Measurements from ENCODE around the gene PLAC8.

DNA sequence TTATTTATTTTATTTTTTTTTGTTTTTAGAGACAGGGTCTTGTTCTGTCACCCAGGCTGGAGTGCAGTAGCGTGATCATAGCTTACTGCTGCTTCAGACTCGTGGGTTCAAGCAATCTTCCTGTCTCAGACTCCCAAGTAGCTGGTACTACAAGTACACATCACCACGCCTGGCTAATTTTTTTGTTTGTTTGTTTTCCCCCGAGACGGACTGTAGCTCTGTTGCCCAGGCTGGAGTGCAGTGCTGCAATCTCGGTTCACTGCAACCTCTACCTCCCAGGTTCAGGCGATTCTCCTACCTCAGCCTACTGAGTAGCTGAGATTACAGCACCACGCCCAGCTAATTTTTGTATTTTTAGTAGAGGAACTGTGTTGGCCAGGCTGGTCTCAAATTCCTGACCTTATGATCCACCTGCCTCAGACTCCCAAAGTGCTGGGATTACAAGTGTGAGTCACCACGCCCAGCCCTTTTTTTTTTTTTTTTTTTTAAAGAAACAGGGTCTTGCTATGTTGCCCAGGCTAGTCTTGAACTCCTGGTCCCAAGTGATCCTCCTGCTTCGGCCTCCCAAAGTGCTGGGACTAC, 47.4 kb downstream of the PLAC8 start:
- TF ChIP-seq, protein P1, sequence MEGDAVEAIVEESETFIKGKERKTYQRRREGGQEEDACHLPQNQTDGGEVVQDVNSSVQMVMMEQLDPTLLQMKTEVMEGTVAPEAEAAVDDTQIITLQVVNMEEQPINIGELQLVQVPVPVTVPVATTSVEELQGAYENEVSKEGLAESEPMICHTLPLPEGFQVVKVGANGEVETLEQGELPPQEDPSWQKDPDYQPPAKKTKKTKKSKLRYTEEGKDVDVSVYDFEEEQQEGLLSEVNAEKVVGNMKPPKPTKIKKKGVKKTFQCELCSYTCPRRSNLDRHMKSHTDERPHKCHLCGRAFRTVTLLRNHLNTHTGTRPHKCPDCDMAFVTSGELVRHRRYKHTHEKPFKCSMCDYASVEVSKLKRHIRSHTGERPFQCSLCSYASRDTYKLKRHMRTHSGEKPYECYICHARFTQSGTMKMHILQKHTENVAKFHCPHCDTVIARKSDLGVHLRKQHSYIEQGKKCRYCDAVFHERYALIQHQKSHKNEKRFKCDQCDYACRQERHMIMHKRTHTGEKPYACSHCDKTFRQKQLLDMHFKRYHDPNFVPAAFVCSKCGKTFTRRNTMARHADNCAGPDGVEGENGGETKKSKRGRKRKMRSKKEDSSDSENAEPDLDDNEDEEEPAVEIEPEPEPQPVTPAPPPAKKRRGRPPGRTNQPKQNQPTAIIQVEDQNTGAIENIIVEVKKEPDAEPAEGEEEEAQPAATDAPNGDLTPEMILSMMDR (IDR thresholded peaks at IDR 0.05): no peak
- TF ChIP-seq POLR2A (IDR thresholded peaks at IDR 0.05): no peak
- no peak for TF ChIP-seq POLR2AphosphoS5 (IDR thresholded peaks at IDR 0.05)
- TF ChIP-seq EP300 (IDR thresholded peaks at IDR 0.05): no peak

Measured in stomach (tissue), 4 donors.